SK-N-SH treated with all-trans-retinoic acid at 6 μM for 48 hours (cell line): ENCODE results near the gene NKD2.

Experiments
- BACH2 ChIP-seq: fragments of 250-450 bp; sonication (Bioruptor Pico); IDR thresholded peaks from 2 replicates; pipeline ENCODE4 v1.9.0; 2021; ENCODE audit warnings: mild to moderate bottlenecking, borderline replicate concordance
- CREB5 ChIP-seq: fragments of 250-450 bp; sonication (Bioruptor Pico); IDR thresholded peaks from 2 replicates; pipeline ENCODE4 v1.5.1; 2020; ENCODE audit warnings: low read depth, mild to moderate bottlenecking, moderate library complexity
- CSRNP3 ChIP-seq: fragments of 250-450 bp; sonication (Bioruptor Pico); IDR thresholded peaks from 2 replicates; pipeline ENCODE4 v1.5.1; 2021; ENCODE audit warnings: mild to moderate bottlenecking, moderate library complexity
- ESRRG ChIP-seq: fragments of 250-450 bp; sonication (Bioruptor Pico); IDR thresholded peaks from 2 replicates; pipeline ENCODE4 v1.6.1; 2021; ENCODE audit warnings: mild to moderate bottlenecking
- GLIS3 ChIP-seq: fragments of 250-450 bp; sonication (Bioruptor Pico); IDR thresholded peaks from 2 replicates; pipeline ENCODE4 v1.5.0; 2020; ENCODE audit warnings: mild to moderate bottlenecking, moderate library complexity
- OSR1 ChIP-seq: fragments of 250-450 bp; sonication (Bioruptor Pico); IDR thresholded peaks from 2 replicates; pipeline ENCODE4 v1.8.0; 2022; ENCODE audit warnings: moderate library complexity, mild to moderate bottlenecking, inconsistent platforms
- PATZ1 ChIP-seq: fragments of 250-450 bp; sonication (Bioruptor Pico); IDR thresholded peaks from 2 replicates; pipeline ENCODE4 v1.8.0; 2020; ENCODE audit warnings: mild to moderate bottlenecking, moderate library complexity, borderline replicate concordance
- PPARA ChIP-seq: fragments of 250-450 bp; sonication (Bioruptor Pico); IDR thresholded peaks from 2 replicates; pipeline ENCODE4 v1.5.0; 2020; ENCODE audit warnings: mild to moderate bottlenecking, borderline replicate concordance
- TCF4 ChIP-seq: fragments of 250-450 bp; sonication (Bioruptor Pico); IDR thresholded peaks from 2 replicates; pipeline ENCODE4 v1.8.0; 2021; ENCODE audit warnings: mild to moderate bottlenecking, moderate library complexity, borderline replicate concordance
- ZFP3 ChIP-seq: fragments of 250-450 bp; sonication (Bioruptor Pico); IDR thresholded peaks from 2 replicates; pipeline ENCODE4 v1.5.0; 2020; ENCODE audit warnings: mild to moderate bottlenecking, moderate library complexity
- ZNF565 ChIP-seq: fragments of 450-650 bp; formaldehyde crosslinking; conservative IDR thresholded peaks from 2 replicates; pipeline ENCODE4 v1.5.0; 2020; ENCODE audit warnings: low read depth, mild to moderate bottlenecking, moderate library complexity
- ZNF70 ChIP-seq: fragments of 450-650 bp; formaldehyde crosslinking; IDR thresholded peaks from 2 replicates; pipeline ENCODE4 v1.5.0; 2020; ENCODE audit warnings: mild to moderate bottlenecking, moderate library complexity
- ZNF8 ChIP-seq: fragments of 450-650 bp; formaldehyde crosslinking; IDR thresholded peaks from 2 replicates; pipeline ENCODE4 v1.5.0; 2020; ENCODE audit warnings: mild to moderate bottlenecking, moderate library complexity

- no peak for TF ChIP-seq OSR1 (CRISPR knock-in tag)
- TF ChIP-seq PATZ1 (CRISPR knock-in tag): no peak
- TF ChIP-seq ESRRG (CRISPR knock-in tag): no peak
- no peak for TF ChIP-seq ZNF8 (CRISPR knock-in tag)
- TF ChIP-seq ZNF565 (CRISPR knock-in tag): no peak
- TF ChIP-seq BACH2 (CRISPR knock-in tag): no peak
- no peak for TF ChIP-seq CREB5 (CRISPR knock-in tag)
- TF ChIP-seq ZFP3 (CRISPR knock-in tag): no peak
- no peak for TF ChIP-seq GLIS3
- no peak for TF ChIP-seq TCF4 (CRISPR knock-in tag)
- TF ChIP-seq CSRNP3 (CRISPR knock-in tag): no peak
- no peak for TF ChIP-seq ZNF70
- TF ChIP-seq PPARA (CRISPR knock-in tag): no peak
These were observed 47.5 kb downstream of the NKD2 start for GRCh38 chr5:1055896-1056610.
